GM12874 (cell line): ENCODE results near the gene BAD.

Experiments used
- TF ChIP-seq, protein P1 (sequence below): IDR thresholded peaks from 2 replicates; pipeline ENCODE4 v1.5.1; 2011; ENCODE audit warnings: low read depth, mild to moderate bottlenecking, control low read depth, low read length, moderate library complexity; ENCODE audit not compliant: insufficient read depth

The BAD gene

DNA sequence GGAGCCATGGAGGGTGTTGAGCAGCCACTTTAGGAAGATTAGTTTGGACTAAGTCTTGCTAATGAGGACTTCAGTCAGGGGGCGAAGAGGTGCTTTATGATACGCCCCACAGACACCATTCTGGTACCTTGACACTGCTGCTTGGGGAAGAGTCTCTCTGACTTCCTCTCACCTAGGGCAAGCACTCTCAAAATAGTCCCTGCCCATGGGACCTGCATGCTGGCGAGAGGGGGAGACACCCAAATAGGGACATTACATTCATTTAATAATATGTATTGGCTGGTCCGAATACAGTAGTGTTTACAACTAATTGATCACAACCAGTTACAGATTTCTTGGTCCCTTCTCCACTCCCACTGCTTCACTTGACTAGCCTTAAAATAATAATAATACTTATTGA lies 11.3 kb upstream of the BAD start:
- TF ChIP-seq, protein P1, sequence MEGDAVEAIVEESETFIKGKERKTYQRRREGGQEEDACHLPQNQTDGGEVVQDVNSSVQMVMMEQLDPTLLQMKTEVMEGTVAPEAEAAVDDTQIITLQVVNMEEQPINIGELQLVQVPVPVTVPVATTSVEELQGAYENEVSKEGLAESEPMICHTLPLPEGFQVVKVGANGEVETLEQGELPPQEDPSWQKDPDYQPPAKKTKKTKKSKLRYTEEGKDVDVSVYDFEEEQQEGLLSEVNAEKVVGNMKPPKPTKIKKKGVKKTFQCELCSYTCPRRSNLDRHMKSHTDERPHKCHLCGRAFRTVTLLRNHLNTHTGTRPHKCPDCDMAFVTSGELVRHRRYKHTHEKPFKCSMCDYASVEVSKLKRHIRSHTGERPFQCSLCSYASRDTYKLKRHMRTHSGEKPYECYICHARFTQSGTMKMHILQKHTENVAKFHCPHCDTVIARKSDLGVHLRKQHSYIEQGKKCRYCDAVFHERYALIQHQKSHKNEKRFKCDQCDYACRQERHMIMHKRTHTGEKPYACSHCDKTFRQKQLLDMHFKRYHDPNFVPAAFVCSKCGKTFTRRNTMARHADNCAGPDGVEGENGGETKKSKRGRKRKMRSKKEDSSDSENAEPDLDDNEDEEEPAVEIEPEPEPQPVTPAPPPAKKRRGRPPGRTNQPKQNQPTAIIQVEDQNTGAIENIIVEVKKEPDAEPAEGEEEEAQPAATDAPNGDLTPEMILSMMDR = no peak

DNA sequence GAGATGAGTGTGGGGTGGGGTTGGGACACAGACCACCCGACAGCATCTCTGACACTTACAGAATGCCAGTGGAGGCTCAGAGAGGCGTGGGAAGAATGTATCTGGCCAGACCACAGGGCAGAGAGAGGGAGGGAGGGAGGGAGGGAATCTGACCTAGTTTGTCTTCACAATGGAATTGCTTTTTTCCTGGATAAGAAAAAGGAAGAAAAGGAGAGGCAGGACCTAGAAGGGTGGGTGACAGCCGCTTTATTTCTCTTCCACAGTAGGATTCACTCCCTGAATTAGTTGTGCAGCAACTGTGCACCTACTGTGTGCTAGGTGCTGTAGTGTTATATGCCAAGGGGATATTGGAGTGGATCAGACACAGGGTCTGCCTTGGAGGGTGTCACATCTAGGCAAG lies 10.3 kb upstream of the BAD start:
- TF ChIP-seq, protein P1 = no peak

DNA sequence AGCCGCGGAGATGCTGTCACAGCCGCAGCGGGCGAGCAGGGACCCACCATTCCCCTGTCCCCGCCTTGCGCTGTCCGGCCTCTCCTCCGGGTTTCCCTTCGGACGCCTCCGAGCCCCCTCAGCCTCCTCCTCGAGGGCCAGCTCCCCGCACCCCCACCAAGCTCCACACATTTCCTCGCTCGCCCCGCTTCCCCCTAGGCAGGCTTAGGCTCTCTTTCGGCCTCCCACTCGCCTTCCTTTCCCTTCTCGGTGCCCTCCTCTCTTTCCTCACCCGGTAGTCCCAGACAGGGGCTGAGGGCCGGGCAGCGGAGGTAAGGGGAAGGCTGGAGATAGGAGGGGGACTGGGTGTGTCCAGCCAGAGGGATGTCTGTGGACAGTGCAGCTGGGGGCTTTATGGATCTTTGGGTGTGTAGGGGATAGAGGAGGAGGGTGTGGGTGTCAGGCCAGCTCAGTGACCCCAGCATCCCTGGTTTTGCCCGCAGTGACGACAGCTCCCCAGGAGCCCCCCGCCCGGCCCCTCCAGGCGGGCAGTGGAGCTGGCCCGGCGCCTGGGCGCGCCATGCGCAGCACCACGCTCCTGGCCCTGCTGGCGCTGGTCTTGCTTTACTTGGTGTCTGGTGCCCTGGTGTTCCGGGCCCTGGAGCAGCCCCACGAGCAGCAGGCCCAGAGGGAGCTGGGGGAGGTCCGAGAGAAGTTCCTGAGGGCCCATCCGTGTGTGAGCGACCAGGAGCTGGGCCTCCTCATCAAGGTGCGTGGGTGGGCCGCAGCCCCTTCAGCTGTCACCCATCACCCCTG lies 8.2 kb upstream of the BAD start:
- TF ChIP-seq, protein P1 = no peak

DNA sequence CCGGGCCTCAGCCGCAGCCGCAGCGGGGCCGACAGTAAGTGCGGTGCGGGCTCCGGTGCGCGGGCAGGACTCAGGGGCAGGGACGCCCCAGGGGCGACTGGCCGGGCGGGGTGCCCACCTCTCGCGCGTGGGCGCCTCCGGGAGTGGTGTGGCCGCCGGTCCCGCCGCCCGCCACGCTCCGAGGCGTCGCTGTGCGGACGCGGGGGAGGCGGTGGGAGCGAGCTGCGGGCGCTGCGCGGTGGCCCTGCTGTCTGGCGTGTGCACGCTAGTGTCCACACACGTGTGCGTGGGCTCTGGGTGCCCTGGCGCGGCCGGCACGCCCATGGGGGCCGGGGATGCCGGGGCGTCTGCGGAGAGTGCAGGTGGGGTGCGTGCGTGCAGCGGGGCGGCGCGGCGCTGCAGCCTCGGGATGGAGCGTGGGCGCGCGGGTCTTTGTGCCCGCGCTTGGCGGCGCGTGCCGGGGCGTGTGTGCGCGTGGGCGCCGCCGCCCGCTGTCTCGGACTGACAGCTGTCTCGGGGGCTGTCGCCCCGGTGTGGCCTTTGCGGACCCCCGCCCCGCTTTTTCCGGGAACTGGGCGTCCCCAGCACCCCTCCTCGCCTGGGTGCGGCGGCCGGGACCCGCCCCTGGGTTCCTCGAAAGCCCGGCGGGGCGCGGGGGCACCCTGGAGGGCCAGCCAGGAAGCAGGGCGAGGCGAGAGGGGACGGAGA lies 7.4 kb upstream of the BAD start:
- TF ChIP-seq, protein P1 = no peak

DNA sequence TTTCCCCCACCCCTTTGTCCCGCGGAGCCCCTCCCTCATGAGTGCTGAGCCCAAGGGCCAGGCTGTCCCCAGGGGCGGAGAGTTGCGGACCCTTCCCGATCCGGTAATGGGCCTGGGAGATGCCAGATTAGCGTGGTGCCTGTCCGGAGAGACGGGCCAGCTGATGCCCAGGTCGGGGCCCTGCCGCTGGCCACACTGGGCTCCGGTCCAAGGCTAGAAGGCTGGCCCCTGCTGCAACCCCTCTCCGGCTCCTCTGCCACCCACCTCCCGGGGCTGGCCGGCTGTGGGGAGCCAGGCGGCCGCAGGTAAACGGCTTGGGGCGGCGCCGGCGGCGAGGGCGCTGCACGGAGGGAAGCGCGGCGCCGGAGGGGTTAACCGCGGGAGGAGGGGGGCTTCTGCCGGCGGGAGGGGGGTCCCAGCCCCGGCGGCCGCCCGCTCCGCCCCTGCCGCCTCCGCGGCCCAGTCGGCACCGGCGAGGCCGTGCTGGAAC lies 6.8 kb upstream of the BAD start, which contains the start of gene KCNK4:
KCNK4 (plus strand) TSS at position 41 of the 490 bp plus-strand sequence. CDS start 1,717 bp downstream, outside the sequence.
- TF ChIP-seq, protein P1 = no peak

DNA sequence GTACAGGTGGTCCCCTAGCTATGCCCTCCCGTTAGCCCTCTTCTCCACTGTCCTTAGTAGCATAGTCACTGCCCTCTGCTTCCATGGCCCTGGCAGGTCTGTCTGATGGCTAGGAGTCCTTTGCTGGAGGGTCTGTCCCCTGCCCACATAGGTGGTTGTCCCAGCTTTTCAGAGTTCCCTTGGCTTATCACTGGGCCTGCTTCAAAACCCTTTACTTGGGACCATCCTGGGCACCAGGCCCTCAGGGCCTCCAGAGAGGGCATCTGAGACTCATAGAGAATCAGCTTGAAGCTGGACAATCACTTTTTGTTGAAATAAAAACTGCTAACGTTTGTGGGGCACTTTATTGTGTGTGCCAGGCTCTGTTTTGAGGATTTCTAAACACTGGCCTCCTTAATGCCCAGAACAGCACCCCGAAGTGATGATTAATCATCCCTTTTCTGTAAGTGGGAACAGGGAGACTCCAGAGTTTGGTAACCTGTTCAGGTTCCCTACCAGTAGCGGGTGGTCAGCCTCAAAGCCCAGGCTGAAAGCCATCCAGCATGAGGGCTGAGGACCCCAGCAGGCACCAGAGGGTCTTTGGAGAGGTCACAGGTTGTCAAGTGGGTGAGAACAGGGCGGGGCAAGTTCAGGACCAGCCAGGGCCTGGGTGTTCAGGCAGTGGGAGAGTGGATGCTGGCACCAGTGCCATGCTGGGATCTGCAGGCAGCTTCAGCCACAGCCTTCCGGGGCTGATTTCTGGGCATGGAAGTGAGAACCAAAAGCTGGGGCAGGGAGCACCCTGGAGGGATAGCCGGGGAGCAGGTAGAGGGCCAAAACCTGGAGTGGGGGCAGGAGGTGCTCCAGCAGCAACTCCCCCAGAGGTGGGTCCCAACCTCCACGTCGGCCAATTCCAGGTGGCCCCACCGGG lies 6.1 kb upstream of the BAD start:
- TF ChIP-seq, protein P1 = no peak
